ENCODE measurements around the gene AKAP8L. TPM values are rescaled to one million over a fixed set of nuclear protein-coding genes. Genes with fewer than 3 reads are reported as not detected.

AKAP8L gene
- total and polyA plus RNA-seq, 9 of the 15 experiments (the other 6 are each of a cell fraction or from before 2014, with no cell fraction given), result 2.4 to 116 (median 70.7) TPM

GRCh38 chr19:15379083-15379998 is 39.4 kb downstream of the AKAP8L start, which contains the start of gene AKAP8 (continued):
- TF ChIP-seq ZNF398 (CRISPR knock-in tag; IDR thresholded peaks at IDR 0.05) (no peak), ELF1 (tag; IDR thresholded peaks at IDR 0.05) (no peak; the same call in 1 of the 2 replicates), GABPB2 (CRISPR knock-in tag; conservative IDR thresholded peaks at IDR 0.05) (no peak), FOXA3 (CRISPR knock-in tag; conservative IDR thresholded peaks at IDR 0.05 in 1 of 2, IDR thresholded peaks at IDR 0.05 in 1 of 2) (0 out of 4 replicates have a peak, but pooled peaks of 1 of the 2 experiments have one; percentile 49), RBM22 (IDR thresholded peaks at IDR 0.05; ENCODE audit: low read depth, low read length, poor library complexity, severe bottlenecking) (peak; percentile 97), POLR3G (IDR thresholded peaks at IDR 0.05; ENCODE audit: extremely low read depth, insufficient read length, insufficient replicate concordance) (no peak), MTA1 (IDR thresholded peaks at IDR 0.05; ENCODE audit: borderline replicate concordance) (no peak), ZBTB8A (IDR thresholded peaks at IDR 0.05; ENCODE audit: partially characterized antibody) (no peak), PHF21A (IDR thresholded peaks at IDR 0.05; ENCODE audit: borderline replicate concordance, low read depth) (no peak), HDGF (IDR thresholded peaks at IDR 0.05) (no peak), MYC (IDR thresholded peaks at IDR 0.05; ENCODE audit: low read depth, low read length) (peak; percentile 3), MYC (CRISPR knock-in tag; IDR thresholded peaks at IDR 0.05; ENCODE audit: borderline replicate concordance, low read depth) (no peak; the same call in 1 of the 2 replicates), MAZ (CRISPR knock-in tag; conservative IDR thresholded peaks at IDR 0.05 in 1 of 2, IDR thresholded peaks at IDR 0.05 in 1 of 2) (peak in 1 of 2 experiments; percentile 55; a peak in 2 of 4 replicates), ZSCAN29 (IDR thresholded peaks at IDR 0.05) (no peak), MXI1 (IDR thresholded peaks at IDR 0.05; ENCODE audit: low read depth, low read length) (no peak), ZNF274 (IDR thresholded peaks at IDR 0.05; ENCODE audit: borderline replicate concordance, low read depth, low read length) (no peak), STAT6 (CRISPR knock-in tag; IDR thresholded peaks at IDR 0.05) (no peak), ZNF717 (CRISPR knock-in tag; IDR thresholded peaks at IDR 0.05) (no peak), GTF3C2 (IDR thresholded peaks at IDR 0.05; ENCODE audit: borderline replicate concordance, extremely low read depth, insufficient read length) (no peak), SMARCC2 (IDR thresholded peaks at IDR 0.05; ENCODE audit: low read depth) (no peak)
